Measurements from ENCODE around the gene AFAP1. TPM values are rescaled to one million over a fixed set of nuclear protein-coding genes. Genes with fewer than 3 reads are reported as not detected.

The AFAP1 gene
- total RNA-seq, 1 experiment from 2014 or later: 27.6 TPM

DNA sequence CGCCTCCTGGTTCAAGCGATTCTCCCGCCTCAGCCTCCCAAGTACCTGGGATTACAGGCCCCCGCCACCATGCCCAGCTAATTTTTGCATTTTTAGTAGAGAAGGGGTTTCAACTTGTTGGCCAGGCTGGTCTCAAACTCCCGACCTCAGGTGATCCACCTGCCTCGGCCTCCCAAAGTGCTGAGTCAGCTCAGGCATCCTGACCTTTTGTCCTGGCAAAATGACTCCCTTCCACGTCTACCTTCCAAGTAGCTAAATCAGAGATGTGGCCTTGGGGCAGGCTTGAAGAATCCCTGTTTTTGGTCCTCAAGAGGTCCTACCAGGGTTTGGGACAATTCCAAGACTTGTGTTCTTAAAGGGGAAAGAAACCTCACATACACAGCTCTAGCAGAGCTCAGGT lies 12.8 kb downstream of the AFAP1 start:
- no peak overlapping the region for H3K4me3 Mint-ChIP-seq (ENCODE audit: unreplicated experiment)
- Histone ChIP-seq H3K9me3 (no peaks in the 10 kb centered on the region), H3K36me3 (ENCODE audit: control insufficient read depth, insufficient read depth, low read length) (no peaks in the 10 kb centered on the region; the same call in 1 of the 2 replicates), H3K4me3 (ENCODE audit: low read depth, low read length) (no peak overlapping the region), H3K27me3 (replicated peaks; ENCODE audit: control insufficient read depth, insufficient read depth, low read length) (no peaks in the 10 kb centered on the region), H3K4me1 (no peaks in the 10 kb centered on the region)
- BruUV-seq (replicated peaks): no TSS peak
- TF ChIP-seq, protein P1, sequence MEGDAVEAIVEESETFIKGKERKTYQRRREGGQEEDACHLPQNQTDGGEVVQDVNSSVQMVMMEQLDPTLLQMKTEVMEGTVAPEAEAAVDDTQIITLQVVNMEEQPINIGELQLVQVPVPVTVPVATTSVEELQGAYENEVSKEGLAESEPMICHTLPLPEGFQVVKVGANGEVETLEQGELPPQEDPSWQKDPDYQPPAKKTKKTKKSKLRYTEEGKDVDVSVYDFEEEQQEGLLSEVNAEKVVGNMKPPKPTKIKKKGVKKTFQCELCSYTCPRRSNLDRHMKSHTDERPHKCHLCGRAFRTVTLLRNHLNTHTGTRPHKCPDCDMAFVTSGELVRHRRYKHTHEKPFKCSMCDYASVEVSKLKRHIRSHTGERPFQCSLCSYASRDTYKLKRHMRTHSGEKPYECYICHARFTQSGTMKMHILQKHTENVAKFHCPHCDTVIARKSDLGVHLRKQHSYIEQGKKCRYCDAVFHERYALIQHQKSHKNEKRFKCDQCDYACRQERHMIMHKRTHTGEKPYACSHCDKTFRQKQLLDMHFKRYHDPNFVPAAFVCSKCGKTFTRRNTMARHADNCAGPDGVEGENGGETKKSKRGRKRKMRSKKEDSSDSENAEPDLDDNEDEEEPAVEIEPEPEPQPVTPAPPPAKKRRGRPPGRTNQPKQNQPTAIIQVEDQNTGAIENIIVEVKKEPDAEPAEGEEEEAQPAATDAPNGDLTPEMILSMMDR (IDR thresholded peaks at IDR 0.05; ENCODE audit: insufficient read depth in 1 of 2, low read depth in 1 of 2, low read length in 1 of 2, severe bottlenecking in 1 of 2, unreplicated experiment in 1 of 2): no peak
- ChIA-PET CTCF (no interaction called here), POLR2A (no interaction called here)
- H3K36me3 Mint-ChIP-seq (ENCODE audit: insufficient read depth, unreplicated experiment): peaks cover 5% of the 10 kb centered on the region
- no peaks in the 10 kb centered on the region for H3K9me3 Mint-ChIP-seq (ENCODE audit: unreplicated experiment)
- H3K27ac Mint-ChIP-seq (ENCODE audit: unreplicated experiment): no peak overlapping the region
- H3K4me1 Mint-ChIP-seq (ENCODE audit: low read depth, unreplicated experiment): peaks cover 17% of the 10 kb centered on the region
- no peaks in the 10 kb centered on the region for H3K27me3 Mint-ChIP-seq (ENCODE audit: insufficient read depth, unreplicated experiment)
- DNase-seq: no peak
- intact Hi-C loops (cut with micrococcal nuclease; ENCODE audit: unreplicated experiment): loop anchor here (5.0 kb wide), 1 partner anchor 50 kb away; no protein-coding TSS in a partner anchor

DNA sequence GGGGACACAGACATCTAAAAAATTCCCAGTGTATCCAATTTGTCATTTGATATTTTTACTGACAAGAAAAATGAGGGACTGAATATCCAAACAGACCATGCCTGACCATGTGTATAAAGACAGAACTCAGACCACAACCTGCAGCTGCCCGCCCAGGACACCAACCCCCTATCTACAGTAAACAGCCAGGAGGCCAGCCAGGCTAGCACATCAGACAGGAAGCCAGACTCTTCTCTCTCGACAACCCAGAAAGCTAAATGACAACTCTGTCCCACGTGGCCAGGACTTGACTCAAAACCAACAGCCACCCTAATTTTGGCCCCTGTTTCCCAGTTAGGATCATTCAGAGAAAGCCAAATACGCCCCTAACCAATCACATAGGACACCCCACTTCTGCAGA lies 15.1 kb downstream of the AFAP1 start:
- no TSS peak for BruUV-seq (replicated peaks)
- peaks cover 14% of the 10 kb centered on the region for H3K4me1 Mint-ChIP-seq (ENCODE audit: low read depth, unreplicated experiment)
- no peaks in the 10 kb centered on the region for H3K36me3 Mint-ChIP-seq (ENCODE audit: insufficient read depth, unreplicated experiment)
- H3K27me3 Mint-ChIP-seq (ENCODE audit: insufficient read depth, unreplicated experiment): no peaks in the 10 kb centered on the region
- no peak for DNase-seq
- no peak overlapping the region for H3K4me3 ChIP-seq (ENCODE audit: low read depth, low read length)
- no peaks in the 10 kb centered on the region; the same call in 1 of the 2 replicates for H3K36me3 ChIP-seq (ENCODE audit: control insufficient read depth, insufficient read depth, low read length)
- ChIA-PET CTCF (no interaction called here), POLR2A (no interaction called here)
- H3K9me3 Mint-ChIP-seq (ENCODE audit: unreplicated experiment): no peaks in the 10 kb centered on the region
- no peaks in the 10 kb centered on the region for H3K9me3 ChIP-seq
- H3K4me3 Mint-ChIP-seq (ENCODE audit: unreplicated experiment): no peak overlapping the region
- intact Hi-C loops (cut with micrococcal nuclease; ENCODE audit: unreplicated experiment): no loop called here
- no peak overlapping the region for H3K27ac Mint-ChIP-seq (ENCODE audit: unreplicated experiment)
- no peaks in the 10 kb centered on the region for H3K27me3 ChIP-seq (replicated peaks; ENCODE audit: control insufficient read depth, insufficient read depth, low read length)
- no peaks in the 10 kb centered on the region for H3K4me1 ChIP-seq
- TF ChIP-seq, protein P1 (IDR thresholded peaks at IDR 0.05; ENCODE audit: insufficient read depth in 1 of 2, low read depth in 1 of 2, low read length in 1 of 2, severe bottlenecking in 1 of 2, unreplicated experiment in 1 of 2): no peak

DNA sequence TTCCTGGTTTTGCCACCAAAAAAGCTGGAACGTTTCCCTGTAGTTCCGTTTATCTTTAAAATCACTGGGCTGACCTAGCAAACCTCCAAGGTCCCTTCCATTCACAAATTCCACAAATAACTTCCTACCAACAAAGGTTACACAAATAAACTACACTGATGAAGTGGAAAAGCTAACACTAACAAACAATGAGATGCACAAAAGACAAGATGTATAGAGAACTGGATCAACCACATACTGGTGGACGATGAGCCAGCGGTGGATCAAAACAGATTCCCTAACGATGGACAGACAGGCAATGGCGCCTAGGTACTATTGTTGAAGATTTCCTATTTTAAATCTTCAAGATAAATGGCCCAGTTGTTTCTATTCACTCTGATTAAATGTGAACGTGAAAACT lies 15.5 kb downstream of the AFAP1 start:
- Mint-ChIP-seq H3K27me3 (ENCODE audit: insufficient read depth, unreplicated experiment) (no peaks in the 10 kb centered on the region), H3K9me3 (ENCODE audit: unreplicated experiment) (no peaks in the 10 kb centered on the region), H3K4me1 (ENCODE audit: low read depth, unreplicated experiment) (peaks cover 10% of the 10 kb centered on the region), H3K27ac (ENCODE audit: unreplicated experiment) (no peak overlapping the region), H3K36me3 (ENCODE audit: insufficient read depth, unreplicated experiment) (no peaks in the 10 kb centered on the region), H3K4me3 (ENCODE audit: unreplicated experiment) (no peak overlapping the region)
- CTCF ChIA-PET: no interaction called here
- Histone ChIP-seq H3K4me1 (no peaks in the 10 kb centered on the region), H3K27me3 (replicated peaks; ENCODE audit: control insufficient read depth, insufficient read depth, low read length) (no peaks in the 10 kb centered on the region), H3K9me3 (no peaks in the 10 kb centered on the region), H3K4me3 (ENCODE audit: low read depth, low read length) (no peak overlapping the region), H3K36me3 (ENCODE audit: control insufficient read depth, insufficient read depth, low read length) (no peaks in the 10 kb centered on the region; the same call in 1 of the 2 replicates)
- POLR2A ChIA-PET: no interaction called here
- intact Hi-C loops (cut with micrococcal nuclease; ENCODE audit: unreplicated experiment): no loop called here
- no TSS peak for BruUV-seq (replicated peaks)
- DNase-seq: no peak
- TF ChIP-seq, protein P1 (IDR thresholded peaks at IDR 0.05; ENCODE audit: insufficient read depth in 1 of 2, low read depth in 1 of 2, low read length in 1 of 2, severe bottlenecking in 1 of 2, unreplicated experiment in 1 of 2): no peak

All from Caco-2 (cell line).